Peyer's patch (tissue), 4 donors: ENCODE measurements around the gene VSIR.

Source experiments
- CTCF ChIP-seq, 6 experiments: fragments of 450-650 bp in 4 of 6; fragments of 200-600 bp in 2 of 6; sonication (generic) in 1 of 6; IDR thresholded peaks; one replicate each; pipeline ENCODE4 v1.5.1; 2017 to 2019; ENCODE audit warnings: antibody characterized with exemption in 6 of 6, mild to moderate bottlenecking in 3 of 6, moderate library complexity in 1 of 6
- POLR2A ChIP-seq, 2 donors: fragments of 450-650 bp; IDR thresholded peaks; one replicate each; pipeline ENCODE4 v1.5.1; 2017; ENCODE audit warnings: antibody characterized with exemption in 2 of 2, mild to moderate bottlenecking in 2 of 2, moderate library complexity in 2 of 2

DNA sequence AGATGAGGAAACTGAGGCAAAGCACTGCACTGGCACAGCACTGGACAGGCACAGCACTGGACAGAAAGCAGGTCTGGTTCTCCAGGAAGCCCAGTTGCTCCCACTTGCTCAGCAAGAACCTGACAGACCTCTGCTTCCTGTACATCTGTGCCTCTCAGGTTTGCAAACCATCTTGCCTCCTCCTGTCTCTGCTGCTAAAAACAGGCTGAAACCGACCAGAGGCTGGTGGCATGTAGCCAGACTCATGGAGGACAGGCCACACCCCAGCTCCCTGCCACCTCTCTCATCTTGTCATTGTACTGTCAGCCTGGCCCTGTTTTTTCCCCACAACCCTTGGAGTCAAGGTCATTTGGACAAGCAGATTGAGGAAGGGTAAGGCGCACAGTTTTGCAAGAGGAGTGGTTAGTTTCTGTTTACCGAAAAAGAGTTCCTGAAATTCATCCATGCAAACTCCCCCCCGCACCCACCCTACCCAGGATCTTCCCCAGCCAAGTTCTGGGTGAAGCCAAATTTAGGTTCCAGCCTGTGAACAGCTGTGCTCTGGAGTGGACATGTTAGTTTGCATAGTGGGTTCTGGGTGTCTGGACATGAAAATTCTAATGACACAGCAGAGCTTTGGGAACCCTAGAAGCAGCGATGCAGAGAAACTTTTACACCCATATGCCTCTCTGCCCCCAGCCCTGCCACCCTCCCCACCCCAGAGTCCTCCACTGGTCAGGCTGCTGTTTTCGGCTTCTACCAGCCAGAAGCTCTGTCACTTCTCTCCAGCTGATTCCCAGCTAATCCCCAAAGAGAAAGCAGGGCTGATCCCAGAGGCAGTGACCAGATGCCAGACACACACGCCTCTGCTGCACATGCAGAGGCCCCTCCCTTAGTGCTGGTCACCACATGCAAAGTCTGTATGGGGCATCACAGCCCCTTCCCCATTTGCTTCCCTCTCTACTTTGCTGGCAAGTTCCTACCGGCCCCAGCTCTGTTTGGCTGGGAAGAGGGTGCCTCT is 45.3 kb downstream of the VSIR start:
- TF ChIP-seq CTCF (IDR thresholded peaks at IDR 0.05) (no peak), POLR2A (IDR thresholded peaks at IDR 0.05) (no peak)
